H9 (cell line): ENCODE data around the gene HSPA5. TPM values are rescaled to one million over a fixed set of nuclear protein-coding genes. Genes with fewer than 3 reads are reported as not detected.
A peak's percentile ranks its signal among the peaks of the same experiment; 100 is the strongest.
"Not testable (repeated sequence)": the region's sequence is repeated elsewhere in the genome, so short reads cannot be mapped to it uniquely, and the experiment has no call there.

ENCODE experiments used
- DNase-seq: peaks from one replicate; pipeline ENCODE4 v3.0.0-alpha.2; 2017
- H2AFZ ChIP-seq: one replicate; pipeline ENCODE4 v1.6.1; 2013; ENCODE audit warnings: mild to moderate bottlenecking, low read length, control low read depth, moderate library complexity
- H2AK5ac ChIP-seq: 2 replicates; pipeline ENCODE4 v1.6.1; 2013; ENCODE audit warnings: low read length, control low read depth, mixed read lengths; ENCODE audit not compliant: insufficient read length
- H2BK120ac ChIP-seq: one replicate; pipeline ENCODE4 v1.6.1; 2013; ENCODE audit warnings: low read depth, mild to moderate bottlenecking, low read length, control low read depth, inconsistent platforms; ENCODE audit not compliant: poor library complexity, severe bottlenecking
- H2BK12ac ChIP-seq: 2 replicates; pipeline ENCODE4 v1.6.1; 2013; ENCODE audit warnings: low read length, control low read depth, mixed read lengths, low read depth; ENCODE audit not compliant: insufficient read length
- H2BK15ac ChIP-seq: 2 replicates; pipeline ENCODE4 v1.6.1; 2013; ENCODE audit warnings: low read depth, low read length, control low read depth
- H2BK20ac ChIP-seq: one replicate; pipeline ENCODE4 v1.6.1; 2013; ENCODE audit warnings: low read depth, mild to moderate bottlenecking, low read length, control low read depth, inconsistent platforms; ENCODE audit not compliant: poor library complexity, severe bottlenecking
- H2BK5ac ChIP-seq: 2 replicates; pipeline ENCODE4 v1.6.1; 2013; ENCODE audit warnings: low read length, control low read depth, mixed read lengths; ENCODE audit not compliant: insufficient read length
- H3K14ac ChIP-seq: 2 replicates; pipeline ENCODE4 v1.6.1; 2013; ENCODE audit warnings: low read length, control low read depth; ENCODE audit not compliant: insufficient read depth
- H3K18ac ChIP-seq: 2 replicates; pipeline ENCODE4 v1.6.1; 2013; ENCODE audit warnings: low read depth, mild to moderate bottlenecking, mixed read lengths, low read length, control low read depth; ENCODE audit not compliant: insufficient read length
- H3K23ac ChIP-seq: 2 replicates; pipeline ENCODE4 v1.6.1; 2013; ENCODE audit warnings: low read length, control low read depth, mixed read lengths, low read depth; ENCODE audit not compliant: insufficient read length
- H3K23me2 ChIP-seq: 2 replicates; pipeline ENCODE4 v1.6.1; 2013; ENCODE audit warnings: low read depth, mild to moderate bottlenecking, mixed read lengths, low read length, control low read depth; ENCODE audit not compliant: insufficient read length, poor library complexity, severe bottlenecking
- H3K27ac ChIP-seq: 2 replicates; pipeline ENCODE4 v1.5.1; 2013; ENCODE audit warnings: low read length, control low read depth, mixed read lengths, low read depth; ENCODE audit not compliant: insufficient read length
- H3K27me3 ChIP-seq: 2 replicates; pipeline ENCODE4 v1.6.1; 2013; ENCODE audit warnings: low read length, control low read depth, inconsistent platforms; ENCODE audit not compliant: insufficient read depth
- H3K4ac ChIP-seq: 2 replicates; pipeline ENCODE4 v1.6.1; 2013; ENCODE audit warnings: low read depth, mild to moderate bottlenecking, control low read depth, inconsistent platforms, low read length, moderate library complexity
- H3K4me1 ChIP-seq: 2 replicates; pipeline ENCODE4 v1.6.1; 2013; ENCODE audit warnings: low read length, control low read depth, inconsistent platforms; ENCODE audit not compliant: insufficient read depth
- H3K4me2 ChIP-seq: 2 replicates; pipeline ENCODE4 v1.6.1; 2013; ENCODE audit warnings: low read length, control low read depth, mixed read lengths; ENCODE audit not compliant: insufficient read length, insufficient read depth
- H3K56ac ChIP-seq: 2 replicates; pipeline ENCODE4 v1.6.1; 2013; ENCODE audit warnings: low read depth, mild to moderate bottlenecking, mixed read lengths, low read length, control low read depth; ENCODE audit not compliant: insufficient read length
- H3K79me1 ChIP-seq: 2 replicates; pipeline ENCODE4 v1.6.1; 2013; ENCODE audit warnings: low read depth, mild to moderate bottlenecking, moderate library complexity, low read length, control low read depth, inconsistent platforms; ENCODE audit not compliant: insufficient read depth, poor library complexity, severe bottlenecking
- H3K79me2 ChIP-seq: 2 replicates; pipeline ENCODE4 v1.6.1; 2013; ENCODE audit warnings: low read length, control low read depth, inconsistent platforms; ENCODE audit not compliant: insufficient read depth
- H3K9ac ChIP-seq: 2 replicates; pipeline ENCODE4 v1.6.1; 2013; ENCODE audit warnings: low read length, control low read depth, mixed read lengths; ENCODE audit not compliant: insufficient read length; ENCODE audit errors: extremely low read depth
- H3K9me3 ChIP-seq: one replicate; pipeline ENCODE4 v1.6.1; 2013; ENCODE audit warnings: low read depth, low read length, inconsistent platforms; ENCODE audit not compliant: control insufficient read depth
- H3T11ph ChIP-seq: one replicate; pipeline ENCODE4 v1.6.1; 2013; ENCODE audit warnings: mild to moderate bottlenecking, low read length, control low read depth, inconsistent platforms
- H4K20me1 ChIP-seq: one replicate; pipeline ENCODE4 v1.6.1; 2013; ENCODE audit not compliant: control insufficient read depth, insufficient read length, insufficient read depth
- H4K5ac ChIP-seq: 2 replicates; pipeline ENCODE4 v1.6.1; 2013; ENCODE audit warnings: low read depth, mild to moderate bottlenecking, mixed read lengths, low read length, control low read depth; ENCODE audit not compliant: insufficient read length
- H4K8ac ChIP-seq: replicated peaks from 2 replicates; pipeline ENCODE4 v1.6.1; 2013; ENCODE audit warnings: low read length, control low read depth, mixed read lengths, low read depth; ENCODE audit not compliant: insufficient read length
- H4K91ac ChIP-seq: 2 replicates; pipeline ENCODE4 v1.6.1; 2013; ENCODE audit warnings: low read depth, mild to moderate bottlenecking, moderate library complexity, mixed read lengths, low read length, control low read depth; ENCODE audit not compliant: insufficient read length
- H3K27ac Mint-ChIP-seq, 3 experiments: 2 replicates in 2 of 3; 3 replicates in 1 of 3; pipeline ENCODE4 v1.8.0; 2020 to 2021; ENCODE audit warnings: mixed read lengths in 3 of 3, mild to moderate bottlenecking in 1 of 3, moderate library complexity in 1 of 3
- H3K27me3 Mint-ChIP-seq: 2 replicates; pipeline ENCODE4 v1.8.0; 2021; ENCODE audit warnings: low read depth, mild to moderate bottlenecking, moderate library complexity, mixed read lengths
- H3K36me3 Mint-ChIP-seq, 3 experiments: 2 replicates in 2 of 3; 3 replicates in 1 of 3; pipeline ENCODE4 v1.8.0; 2020 to 2021; ENCODE audit warnings: low read depth in 3 of 3, mixed read lengths in 3 of 3; ENCODE audit not compliant: insufficient read depth in 1 of 3
- H3K4me1 Mint-ChIP-seq, 2 experiments: 2 replicates each; pipeline ENCODE4 v1.8.0; 2020; ENCODE audit warnings: mixed read lengths in 2 of 2
- H3K4me3 Mint-ChIP-seq, 2 experiments: 2 replicates in 1 of 2; 3 replicates in 1 of 2; pipeline ENCODE4 v1.8.0; 2020 to 2021; ENCODE audit warnings: mild to moderate bottlenecking in 2 of 2, mixed read lengths in 2 of 2, moderate library complexity in 1 of 2
- H3K9me3 Mint-ChIP-seq, 2 experiments: 2 replicates in 1 of 2; 3 replicates in 1 of 2; pipeline ENCODE4 v1.8.0; 2020; ENCODE audit warnings: mild to moderate bottlenecking in 2 of 2, mixed read lengths in 2 of 2, moderate library complexity in 1 of 2
- WGBS: extraction: QIAGEN DNeasy Blood & Tissue Kit; methylation state at CpG from one replicate; pipeline ENCODE4 v1.1.7; 2013; ENCODE audit warnings: missing lambda C conversion rate, low lambda C conversion rate, mixed read lengths; ENCODE audit not compliant: insufficient read length; ENCODE audit errors: extremely low coverage; 5-methylcytosine and 5-hydroxymethylcytosine counted together
- total RNA-seq: library from RNA; stranded (reverse); gene quantifications from 2 replicates; pipeline ENCODE4 v1.2.1, GENCODE V29; 2021
- TF ChIP-seq, protein P1 (sequence below): fragments of 200-600 bp; sonication (generic); conservative IDR thresholded peaks from 3 replicates; pipeline ENCODE4 v1.8.0; 2021; ENCODE audit warnings: antibody characterized with exemption, mild to moderate bottlenecking

Gene HSPA5
- total RNA-seq, 1 experiment from 2014 or later, result 240 TPM

DNA sequence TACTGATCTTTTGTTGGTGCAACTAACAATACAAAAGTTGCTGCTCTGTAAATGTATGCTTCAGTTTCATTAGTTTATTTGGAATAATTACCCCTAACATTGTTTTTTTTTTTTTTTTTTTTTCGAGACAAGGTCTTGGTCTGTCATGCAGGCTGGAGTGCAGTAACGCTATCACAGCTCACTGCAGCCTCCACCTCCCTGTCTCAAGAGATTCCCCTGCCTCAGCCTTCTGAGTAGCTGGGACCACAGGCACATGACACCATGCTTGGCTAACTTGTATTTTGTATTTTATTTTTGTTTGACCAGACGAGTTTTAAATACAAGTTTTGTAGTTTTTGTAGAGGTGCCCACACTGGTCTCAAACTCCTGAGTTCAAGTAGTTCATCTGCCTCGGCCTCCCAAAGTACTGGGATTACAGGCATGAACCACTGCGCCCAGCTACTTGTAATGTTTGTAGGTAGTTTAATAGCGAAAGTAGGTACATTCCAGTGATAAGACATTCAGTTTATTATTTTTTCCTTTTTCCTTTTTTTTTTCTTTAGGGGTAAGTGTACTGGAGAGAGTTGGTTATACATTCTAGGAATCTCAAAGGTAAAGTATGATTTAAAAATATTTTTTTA lies 27.4 kb upstream of the HSPA5 start:
- H3K14ac ChIP-seq, result no peak overlapping the region
- no peak overlapping the region for H3K56ac ChIP-seq
- Mint-ChIP-seq H3K4me3 (no peak overlapping the region), H3K27me3 (no peaks in the 10 kb centered on the region), H3K4me1 (peaks cover 22 to 30% of the 10 kb centered on the region in 2 experiments), H3K27ac (peak overlapping the region in 2 of 3 experiments; percentile 76 to 95; a peak in 5 of 7 replicates), H3K9me3 (no peaks in the 10 kb centered on the region), H3K36me3 (peaks cover 2 to 28% (median 20%) of the 10 kb centered on the region in 3 experiments; a peak in 5 of 7 replicates)
- no peak overlapping the region for H3K27ac ChIP-seq
- H2AK5ac ChIP-seq, result no peak overlapping the region
- no peak overlapping the region for H4K91ac ChIP-seq
- H2BK12ac ChIP-seq, result no peak overlapping the region
- no peak overlapping the region for H4K5ac ChIP-seq
- no peak overlapping the region for H3K4me2 ChIP-seq
- H2BK120ac ChIP-seq, result no peak overlapping the region
- no peaks in the 10 kb centered on the region for H4K20me1 ChIP-seq
- no peak overlapping the region for H3K9ac ChIP-seq
- no peaks in the 10 kb centered on the region for H3K4me1 ChIP-seq
- peaks cover 5% of the 10 kb centered on the region for H3K79me2 ChIP-seq
- WGBS, result no CpG with 5 or more reads among the region's 6 CpGs
- no peak overlapping the region for H3T11ph ChIP-seq
- no peak overlapping the region for H2BK15ac ChIP-seq
- H4K8ac ChIP-seq, result no peak overlapping the region
- H3K23ac ChIP-seq, result no peak overlapping the region
- H3K27me3 ChIP-seq, result no peaks in the 10 kb centered on the region
- H3K18ac ChIP-seq, result no peak overlapping the region
- H2AFZ ChIP-seq, result no peak overlapping the region
- H3K79me1 ChIP-seq, result no peaks in the 10 kb centered on the region
- no peak overlapping the region for H2BK5ac ChIP-seq
- no peaks in the 10 kb centered on the region for H3K9me3 ChIP-seq
- H2BK20ac ChIP-seq, result no peak overlapping the region
- no peak for DNase-seq
- TF ChIP-seq, protein P1, sequence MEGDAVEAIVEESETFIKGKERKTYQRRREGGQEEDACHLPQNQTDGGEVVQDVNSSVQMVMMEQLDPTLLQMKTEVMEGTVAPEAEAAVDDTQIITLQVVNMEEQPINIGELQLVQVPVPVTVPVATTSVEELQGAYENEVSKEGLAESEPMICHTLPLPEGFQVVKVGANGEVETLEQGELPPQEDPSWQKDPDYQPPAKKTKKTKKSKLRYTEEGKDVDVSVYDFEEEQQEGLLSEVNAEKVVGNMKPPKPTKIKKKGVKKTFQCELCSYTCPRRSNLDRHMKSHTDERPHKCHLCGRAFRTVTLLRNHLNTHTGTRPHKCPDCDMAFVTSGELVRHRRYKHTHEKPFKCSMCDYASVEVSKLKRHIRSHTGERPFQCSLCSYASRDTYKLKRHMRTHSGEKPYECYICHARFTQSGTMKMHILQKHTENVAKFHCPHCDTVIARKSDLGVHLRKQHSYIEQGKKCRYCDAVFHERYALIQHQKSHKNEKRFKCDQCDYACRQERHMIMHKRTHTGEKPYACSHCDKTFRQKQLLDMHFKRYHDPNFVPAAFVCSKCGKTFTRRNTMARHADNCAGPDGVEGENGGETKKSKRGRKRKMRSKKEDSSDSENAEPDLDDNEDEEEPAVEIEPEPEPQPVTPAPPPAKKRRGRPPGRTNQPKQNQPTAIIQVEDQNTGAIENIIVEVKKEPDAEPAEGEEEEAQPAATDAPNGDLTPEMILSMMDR, result no peak
- H3K4ac ChIP-seq, result no peak overlapping the region
- no peaks in the 10 kb centered on the region for H3K23me2 ChIP-seq

DNA sequence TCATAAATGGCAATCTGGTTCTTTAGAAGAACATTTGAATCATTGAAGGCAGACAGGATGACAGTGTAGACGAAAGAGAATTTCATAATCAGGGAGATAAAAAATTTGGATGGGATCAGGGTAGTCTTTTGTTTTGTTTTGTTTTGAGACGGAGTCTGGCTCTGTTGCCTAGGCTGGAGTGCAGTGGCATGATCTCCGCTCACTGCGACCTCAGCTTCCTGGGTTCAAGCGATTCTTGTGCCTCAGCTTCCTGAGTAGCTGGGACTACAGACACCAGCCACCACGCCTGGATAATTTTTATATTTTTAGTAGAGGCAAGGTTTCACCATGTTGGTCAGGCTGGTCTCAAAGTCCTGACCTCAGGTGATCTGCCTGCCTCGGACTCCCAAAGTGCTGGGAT lies 22.9 kb upstream of the HSPA5 start:
- not testable (repeated sequence) for H3K79me2 ChIP-seq, H3K9me3 ChIP-seq, H3K23me2 ChIP-seq, H2BK20ac ChIP-seq, H3K14ac ChIP-seq, H3K18ac ChIP-seq, H3K27me3 ChIP-seq, H3T11ph ChIP-seq, H3K27ac ChIP-seq, H3K23ac ChIP-seq, H3K9me3 Mint-ChIP-seq, H4K8ac ChIP-seq, DNase-seq, H3K9ac ChIP-seq, H3K27me3 Mint-ChIP-seq, H2BK15ac ChIP-seq, H2AK5ac ChIP-seq, H2AFZ ChIP-seq, H3K4me1 ChIP-seq, H3K4me2 ChIP-seq, H2BK5ac ChIP-seq, H3K56ac ChIP-seq, H4K91ac ChIP-seq, H4K5ac ChIP-seq, H3K4ac ChIP-seq, H4K20me1 ChIP-seq, H2BK120ac ChIP-seq, H3K79me1 ChIP-seq, H2BK12ac ChIP-seq
- H3K27ac Mint-ChIP-seq, result peak overlapping the region in 2 of 3 experiments; percentile 49 to 68; a peak in 3 of 7 replicates
- peaks cover 8 to 20% of the 10 kb centered on the region in 2 experiments for H3K4me1 Mint-ChIP-seq
- WGBS, result no CpG with 5 or more reads among the region's 7 CpGs
- peak overlapping the region in 1 of 2 experiments; percentile 28; a peak in 1 of 5 replicates for H3K4me3 Mint-ChIP-seq
- peaks cover 2 to 32% (median 20%) of the 10 kb centered on the region in 3 experiments; a peak in 6 of 7 replicates for H3K36me3 Mint-ChIP-seq
